T1000 (cell line): ENCODE data around the gene KCTD11.
A peak's percentile ranks its signal among the peaks of the same experiment; 100 is the strongest.

Source experiments
- DNase-seq: peaks from one replicate; lab custom pipeline; 2025; ENCODE audit warnings: mixed read lengths; lab: John Stamatoyannopoulos, UW

KCTD11 gene

DNA sequence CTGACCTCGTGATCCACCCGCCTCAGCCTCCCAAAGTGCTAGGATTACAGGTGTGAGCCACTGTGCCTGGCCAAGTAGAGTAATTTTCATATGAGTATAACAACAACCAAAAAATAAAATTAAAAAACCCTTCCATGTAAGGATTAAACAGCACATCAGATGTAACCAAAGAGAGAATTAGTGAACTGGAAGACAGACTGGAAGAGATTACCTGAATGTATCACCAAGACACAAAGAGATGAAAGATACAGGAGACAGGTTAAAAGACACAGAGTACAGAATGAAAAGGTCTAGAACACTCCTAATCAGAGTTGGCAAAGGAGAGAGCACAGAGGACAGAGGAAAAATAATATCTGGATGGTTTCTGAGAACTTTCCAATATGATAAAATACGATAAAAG, 27.2 kb downstream of the KCTD11 start:
- DNase-seq: no peak

DNA sequence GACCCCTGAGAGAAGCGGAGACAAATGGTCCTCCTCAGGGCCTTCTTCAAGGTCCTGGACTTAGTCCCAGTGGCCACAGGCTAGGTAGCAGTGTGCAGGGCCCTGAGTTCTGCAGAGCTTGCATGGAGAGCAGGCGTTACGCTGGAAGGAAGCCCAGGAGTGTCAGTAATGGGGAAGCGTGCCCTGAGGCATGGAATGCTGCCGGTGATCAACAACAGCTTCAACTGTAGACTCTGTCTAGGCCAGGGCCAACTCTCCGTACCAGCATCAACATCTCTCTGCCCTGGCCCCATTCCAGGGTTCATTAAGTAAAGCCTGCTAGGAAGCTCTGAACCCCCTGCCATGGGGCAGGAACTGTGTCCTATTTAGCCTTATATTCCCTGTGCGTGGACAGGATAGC, 28.4 kb downstream of the KCTD11 start:
- no peak for DNase-seq

DNA sequence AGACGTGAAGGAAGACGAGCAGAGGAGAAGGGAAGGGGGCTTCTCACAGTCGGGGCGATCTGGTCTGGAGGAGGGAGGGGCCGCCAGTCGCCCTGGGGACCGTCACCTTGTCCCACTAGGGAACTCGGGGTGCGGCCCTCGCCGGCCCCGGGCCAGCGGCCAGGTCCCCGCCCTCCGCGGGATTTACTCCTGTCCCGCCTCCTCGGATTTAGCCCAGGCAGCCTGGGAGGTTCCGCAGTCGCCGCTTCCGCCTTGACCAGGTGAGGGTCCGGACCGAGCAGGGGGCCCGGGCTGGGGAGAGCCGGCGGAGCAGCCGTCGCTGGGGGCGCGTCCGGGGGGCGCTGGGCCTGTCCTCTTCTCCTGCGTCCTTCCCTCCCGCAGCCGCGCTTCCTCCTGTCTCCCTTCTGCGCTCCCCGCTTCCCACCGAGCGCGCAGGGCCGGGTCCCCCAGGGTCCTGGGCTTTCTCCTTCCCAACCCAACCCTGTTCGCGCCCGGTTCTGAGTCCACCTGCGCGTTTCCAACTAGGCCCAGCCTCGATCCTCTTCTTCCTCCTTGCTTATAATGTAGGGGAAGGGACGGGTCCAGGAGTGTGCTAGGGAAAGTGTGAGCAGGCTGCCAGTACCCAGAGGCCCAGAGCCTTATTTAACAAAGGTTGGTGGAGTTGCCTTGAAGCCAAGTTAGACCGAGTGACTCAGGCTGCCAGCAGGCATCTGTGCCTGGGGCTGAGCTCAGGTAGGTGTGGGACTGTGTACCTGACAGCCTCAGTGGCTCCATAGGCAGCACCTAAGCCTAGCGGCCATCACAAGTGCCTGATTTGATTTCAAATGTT, 29.1 kb downstream of the KCTD11 start, which contains the start of gene TNK1:
TSS of gene TNK1 (plus strand) at position 235 of the 829 bp plus-strand sequence. CDS start 1,838 bp downstream, outside the sequence.
- DNase-seq: no peak

DNA sequence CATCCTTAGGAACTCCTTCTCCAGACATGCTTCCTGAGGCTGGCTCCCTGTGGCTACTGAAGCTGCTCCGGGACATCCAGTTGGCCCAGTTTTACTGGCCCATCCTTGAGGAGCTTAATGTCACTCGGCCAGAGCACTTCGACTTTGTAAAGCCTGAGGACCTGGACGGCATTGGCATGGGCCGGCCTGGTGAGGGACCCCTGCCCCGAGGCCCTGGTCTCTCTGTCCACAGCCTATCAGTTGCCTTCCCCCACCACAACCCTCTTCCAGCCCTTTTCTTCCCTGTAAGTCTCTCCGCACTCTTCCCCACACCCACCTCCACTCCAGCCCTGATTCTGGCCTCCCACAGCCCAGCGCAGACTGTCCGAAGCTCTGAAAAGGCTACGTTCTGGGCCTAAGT, 30.9 kb downstream of the KCTD11 start:
- DNase-seq: no peak

DNA sequence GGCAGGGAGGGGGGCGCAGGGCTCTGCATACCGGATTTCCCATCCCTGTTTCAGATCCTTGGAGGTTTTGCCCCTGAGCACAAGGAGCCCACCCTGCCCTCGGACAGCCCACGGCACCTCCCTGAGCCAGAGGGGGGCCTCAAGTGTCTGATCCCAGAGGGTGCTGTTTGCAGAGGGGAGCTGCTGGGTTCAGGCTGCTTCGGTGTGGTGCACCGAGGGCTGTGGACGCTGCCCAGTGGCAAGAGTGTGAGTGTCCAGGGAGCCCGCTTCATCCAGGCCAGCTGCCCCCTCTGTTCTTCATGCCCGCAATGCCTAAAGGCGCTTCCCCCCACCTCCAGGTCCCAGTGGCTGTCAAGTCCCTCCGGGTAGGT, 31.4 kb downstream of the KCTD11 start:
- DNase-seq: no peak

DNA sequence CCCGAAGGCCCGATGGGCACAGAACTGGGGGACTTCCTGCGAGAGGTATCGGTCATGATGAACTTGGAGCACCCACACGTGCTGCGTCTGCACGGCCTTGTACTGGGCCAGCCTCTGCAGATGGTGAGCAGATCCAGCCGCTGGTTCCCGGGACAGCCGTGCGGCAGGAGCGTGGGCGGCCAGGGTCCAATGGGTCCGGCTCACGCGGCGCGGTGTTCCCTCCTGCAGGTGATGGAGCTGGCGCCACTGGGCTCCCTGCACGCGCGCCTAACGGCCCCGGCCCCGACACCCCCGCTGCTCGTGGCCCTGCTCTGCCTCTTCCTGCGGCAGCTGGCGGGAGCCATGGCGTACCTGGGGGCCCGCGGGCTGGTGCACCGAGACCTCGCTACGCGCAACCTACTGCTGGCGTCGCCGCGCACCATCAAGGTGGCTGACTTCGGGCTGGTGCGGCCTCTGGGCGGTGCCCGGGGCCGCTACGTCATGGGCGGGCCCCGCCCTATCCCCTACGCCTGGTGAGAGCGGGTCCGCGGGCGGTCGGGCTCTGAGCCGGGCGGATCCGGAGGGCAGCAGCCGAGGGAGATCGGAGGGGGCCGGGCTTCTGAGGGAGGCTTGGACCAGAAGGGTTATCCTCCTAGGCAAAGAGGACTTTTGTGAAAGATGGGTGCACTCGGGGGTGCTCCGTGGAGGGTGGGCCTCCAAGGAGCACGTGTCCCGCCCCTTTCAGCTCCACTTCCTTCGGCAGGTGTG, 32.0 kb downstream of the KCTD11 start:
- DNase-seq: no peak

DNA sequence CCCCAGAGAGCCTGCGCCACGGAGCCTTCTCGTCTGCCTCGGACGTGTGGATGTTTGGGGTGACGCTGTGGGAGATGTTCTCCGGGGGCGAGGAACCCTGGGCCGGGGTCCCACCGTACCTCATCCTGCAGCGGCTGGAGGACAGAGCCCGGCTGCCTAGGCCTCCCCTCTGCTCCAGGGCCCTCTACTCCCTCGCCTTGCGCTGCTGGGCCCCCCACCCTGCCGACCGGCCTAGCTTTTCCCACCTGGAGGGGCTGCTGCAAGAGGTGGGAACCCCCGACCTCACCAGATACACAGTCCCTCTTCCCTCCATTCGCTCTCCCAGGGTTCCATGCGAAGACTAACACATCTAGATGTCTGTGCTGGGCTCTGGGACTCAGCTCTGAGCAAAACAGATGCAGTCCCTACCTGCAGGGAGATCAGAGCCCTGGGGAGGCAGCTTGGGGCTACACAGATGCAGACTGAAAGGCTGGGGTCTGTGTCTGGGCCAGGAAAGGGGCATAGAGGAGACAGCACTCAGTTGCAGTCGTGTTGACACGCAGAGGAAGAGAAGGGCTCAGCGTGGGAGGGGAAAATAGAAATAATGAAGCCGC, 32.6 kb downstream of the KCTD11 start:
- no peak for DNase-seq

DNA sequence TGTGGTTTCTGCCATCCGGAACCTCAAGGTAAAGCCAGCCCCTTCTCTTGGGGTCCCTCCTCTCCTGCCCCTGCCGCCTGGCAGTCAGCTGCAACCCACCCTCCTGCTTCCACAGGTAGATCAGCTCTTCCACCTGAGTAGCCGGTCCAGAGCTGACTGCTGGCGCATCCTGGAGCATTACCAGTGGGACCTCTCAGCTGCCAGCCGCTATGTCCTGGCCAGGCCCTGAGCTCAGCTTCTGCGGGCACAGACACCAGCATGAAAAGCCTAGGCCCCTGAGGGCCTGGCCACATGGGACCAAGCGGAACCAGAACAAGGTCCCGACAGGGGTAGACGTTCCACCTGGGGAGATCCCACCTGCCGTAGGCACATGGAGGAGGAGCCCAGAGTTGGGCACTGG, 36.9 kb downstream of the KCTD11 start:
- no peak for DNase-seq

DNA sequence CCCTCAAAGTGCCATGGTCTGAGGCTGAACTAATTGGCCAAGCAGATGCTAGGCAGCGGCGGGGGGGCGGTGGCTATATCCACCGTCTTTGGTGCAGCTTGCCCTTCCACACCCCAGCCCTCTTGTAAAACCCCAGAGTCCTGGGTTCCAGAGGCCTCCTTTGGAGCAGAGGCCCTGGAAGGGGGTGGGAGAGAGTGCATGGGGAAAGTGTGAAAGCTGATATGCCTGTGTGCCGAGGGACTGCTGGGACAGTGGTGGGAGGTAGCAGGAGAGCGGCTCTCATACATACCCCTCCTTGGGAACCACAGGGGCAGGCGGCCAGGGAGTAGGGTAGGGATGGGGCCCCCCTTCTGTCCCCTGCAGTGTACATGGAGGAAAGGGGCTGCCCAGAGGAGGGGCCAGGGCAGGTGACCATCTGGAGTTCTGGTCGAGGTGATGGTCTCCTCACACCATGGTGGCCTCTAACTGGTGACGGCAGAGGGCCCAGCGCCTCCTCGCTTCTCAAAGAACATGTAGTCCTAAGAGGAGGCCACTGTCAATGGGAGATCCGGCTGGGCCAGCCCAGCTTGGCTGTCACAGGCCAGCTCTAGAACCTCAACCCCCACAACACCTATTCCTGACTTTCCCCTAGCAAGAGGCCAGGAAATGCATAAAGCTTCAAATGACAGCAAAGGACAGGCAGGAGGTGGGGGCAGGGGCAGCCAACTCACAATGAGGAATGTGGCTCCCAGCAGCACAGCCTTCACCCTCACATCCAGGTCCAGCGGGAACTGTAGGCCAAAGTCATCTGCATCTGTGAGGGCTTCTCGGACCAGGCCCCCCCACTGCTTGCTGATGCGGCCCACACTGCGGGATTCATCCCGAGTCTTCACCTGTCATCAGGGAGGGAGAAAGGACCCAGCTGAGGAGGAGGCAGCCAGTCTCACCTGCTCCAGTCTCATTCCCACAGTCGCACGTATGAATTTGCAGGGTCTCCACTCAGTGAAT, 38.3 kb downstream of the KCTD11 start:
- DNase-seq: no peak

DNA sequence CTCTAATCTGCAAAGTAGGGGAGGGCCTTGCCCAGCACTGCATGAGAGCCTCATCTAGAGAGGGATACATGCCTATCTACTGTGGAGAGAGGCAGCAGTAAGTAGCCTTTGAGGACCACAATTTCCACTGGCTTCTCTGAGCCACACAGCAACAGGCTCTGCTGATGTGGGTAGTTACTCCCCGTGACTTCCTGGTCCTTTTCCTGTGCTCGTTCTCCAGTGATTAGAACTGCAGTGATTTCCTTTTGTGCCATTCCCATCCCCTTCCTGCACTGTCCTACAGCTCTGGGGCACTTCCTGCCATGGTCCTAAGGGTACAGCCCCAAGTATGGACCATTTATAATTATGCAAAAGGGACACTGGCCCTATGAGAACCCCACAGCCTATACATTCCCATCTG, 39.3 kb downstream of the KCTD11 start:
- no peak for DNase-seq

DNA sequence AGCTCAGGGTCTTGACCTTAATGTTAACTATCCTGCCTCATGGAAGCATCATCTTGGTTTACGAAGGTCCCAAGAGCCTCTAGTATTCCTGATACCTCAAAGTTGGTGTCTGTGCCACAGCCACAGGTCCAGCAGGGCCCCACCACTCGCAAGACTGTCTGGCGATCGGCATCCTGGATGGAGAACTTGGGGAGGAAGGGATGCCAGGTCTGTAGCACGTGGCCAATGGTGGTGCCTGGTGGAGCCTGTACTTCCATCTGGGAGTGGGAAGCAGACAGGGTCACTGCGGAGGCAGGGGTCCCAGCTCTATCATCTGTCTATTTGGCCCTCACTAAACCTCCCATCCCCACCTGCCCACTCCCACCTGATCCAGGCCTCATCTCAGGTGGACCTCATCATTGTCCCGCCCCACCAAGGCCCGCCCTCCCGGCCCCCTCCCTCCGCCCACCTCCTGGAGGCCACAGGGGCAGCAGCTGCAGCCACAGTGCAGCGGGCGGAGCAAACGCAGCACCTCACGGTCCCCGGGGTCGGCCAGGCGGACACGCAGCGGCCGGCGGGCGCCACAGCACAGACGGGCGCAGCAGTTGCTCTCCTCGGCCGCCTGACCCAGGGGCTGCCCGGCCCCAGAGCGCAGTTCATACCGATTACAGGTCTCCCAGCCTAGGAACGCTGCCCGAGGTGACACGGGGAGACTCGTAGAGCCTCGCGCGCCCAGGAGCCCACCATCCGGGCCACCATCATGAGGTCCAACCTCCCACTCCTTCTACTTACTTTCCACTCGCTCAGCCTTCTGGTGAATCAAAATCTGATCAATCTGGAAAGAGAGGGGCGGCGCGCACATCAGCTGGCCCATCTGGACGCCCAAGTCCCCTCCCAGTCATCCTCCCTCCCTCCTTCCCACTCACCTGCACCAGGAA, 41.0 kb downstream of the KCTD11 start:
- DNase-seq: no peak

DNA sequence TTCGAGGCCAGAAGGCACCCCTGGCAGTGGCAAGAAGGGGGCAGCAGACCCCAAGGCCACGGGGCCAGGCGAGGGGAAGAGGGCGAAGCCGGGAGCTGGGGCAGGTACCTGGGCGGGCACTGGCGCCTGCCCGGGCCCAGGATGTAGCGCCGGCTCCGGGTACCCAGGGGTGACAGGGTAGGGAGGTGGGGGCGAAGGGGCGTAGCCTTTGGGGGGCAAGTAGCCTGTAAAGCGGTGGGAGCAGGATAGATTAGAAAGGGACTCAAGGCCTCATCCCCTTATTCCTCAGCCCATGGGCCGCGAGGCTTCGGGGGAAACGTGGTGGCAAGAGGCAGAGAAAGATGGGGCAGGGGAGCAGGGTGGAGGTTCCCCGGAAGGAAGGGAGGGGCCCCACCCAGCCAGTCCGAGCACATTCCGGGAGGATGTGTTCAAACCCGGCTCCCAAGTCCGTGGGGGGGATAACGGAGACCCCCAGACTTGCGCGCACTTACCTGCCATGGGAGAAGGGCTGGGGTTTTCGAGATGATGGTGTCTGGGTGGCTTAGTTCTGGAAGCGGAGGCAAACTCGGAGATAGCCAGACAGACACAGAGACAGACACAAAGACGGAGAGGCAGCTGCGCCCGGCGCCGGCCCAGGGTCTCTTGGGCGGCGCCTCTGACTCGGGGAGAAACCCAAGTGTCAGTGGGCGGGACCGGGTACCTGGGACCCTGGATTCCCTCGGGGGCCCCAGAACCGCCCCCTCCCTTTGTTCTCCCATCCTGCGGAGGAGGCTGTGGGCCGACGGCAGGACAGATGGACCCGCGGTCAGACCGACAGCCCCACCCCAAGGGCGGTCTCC, 41.9 kb downstream of the KCTD11 start:
- no peak for DNase-seq

DNA sequence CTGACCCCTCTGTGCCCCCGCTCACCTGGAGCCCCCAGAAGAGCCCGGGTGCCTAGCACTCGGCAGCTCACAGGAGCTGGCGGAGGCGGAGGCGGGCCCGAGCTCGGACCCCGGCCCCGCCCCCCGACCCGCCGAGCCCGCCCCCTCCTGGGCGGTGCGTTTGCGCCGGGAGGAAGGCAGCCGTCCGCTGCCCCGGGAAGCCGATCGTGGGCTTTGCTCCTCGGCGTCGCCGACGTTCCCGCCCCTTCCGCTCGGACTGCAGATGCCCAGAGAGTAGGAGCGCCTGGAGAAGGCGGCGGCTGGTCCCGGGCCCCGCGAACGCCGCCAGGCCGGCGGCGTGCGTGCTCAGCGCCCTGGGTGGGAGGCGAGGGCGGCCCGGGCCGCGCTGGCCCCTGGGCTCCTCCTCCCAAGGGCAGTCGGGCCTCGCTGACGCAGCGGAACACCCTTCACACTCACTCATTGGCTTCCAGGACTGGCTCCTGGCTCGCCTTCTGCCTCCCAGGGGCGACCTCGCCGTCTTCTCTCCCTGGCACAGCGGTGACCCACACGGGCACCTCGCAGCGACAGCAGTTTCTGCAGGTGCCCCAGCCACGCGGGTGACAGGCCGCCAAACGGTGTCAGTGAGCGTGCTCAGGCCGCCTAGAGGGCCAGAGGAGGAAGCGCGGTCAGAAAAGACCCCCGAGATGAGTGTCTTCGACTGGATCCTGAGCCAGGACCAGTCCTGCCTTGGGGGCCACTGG, 42.7 kb downstream of the KCTD11 start, which contains the start of gene PLSCR3:
TSS of gene PLSCR3 (minus strand) at position 74 of the 740 bp plus-strand sequence. CDS start 415 bp downstream, outside the sequence.
- peak; percentile 86 for DNase-seq

DNA sequence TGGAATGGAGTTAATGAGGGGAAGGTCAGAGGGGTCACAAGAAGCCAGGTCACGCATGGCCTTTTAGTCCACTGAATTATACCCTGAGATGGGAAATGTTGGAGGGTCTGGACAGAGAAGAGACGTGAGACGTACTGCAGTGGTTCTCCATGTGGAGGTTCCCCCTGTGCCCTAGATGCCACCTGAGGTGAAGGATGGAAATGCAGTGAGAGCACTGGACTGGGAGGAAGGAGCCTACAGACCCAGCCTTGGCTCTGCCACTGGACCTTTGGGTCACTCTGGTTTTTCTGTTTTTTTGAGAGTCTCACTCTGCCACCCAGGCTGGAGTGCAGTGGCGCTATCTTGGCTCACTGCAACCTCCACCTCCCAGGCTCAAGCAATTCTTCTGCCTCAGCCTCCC, 44.2 kb downstream of the KCTD11 start:
- DNase-seq: no peak

DNA sequence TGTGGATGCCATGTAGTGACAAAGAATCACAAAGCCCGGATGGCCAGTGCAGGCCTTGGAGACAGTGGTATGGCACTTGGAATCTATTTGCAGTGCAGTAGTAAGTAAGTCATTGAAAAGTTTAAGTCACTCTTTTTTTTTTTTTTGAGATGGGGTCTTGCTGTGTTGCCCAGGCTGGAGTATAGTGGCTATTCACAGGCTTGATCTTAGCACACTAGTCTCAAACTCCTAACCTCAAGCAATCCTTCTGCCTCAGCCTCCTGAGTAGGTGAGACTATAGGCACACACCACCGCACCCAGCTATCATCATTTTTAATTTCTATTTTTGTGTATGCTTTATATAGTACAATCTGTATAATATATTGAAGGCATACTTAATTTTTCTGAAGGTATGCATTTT, 46.6 kb downstream of the KCTD11 start:
- DNase-seq: no peak

DNA sequence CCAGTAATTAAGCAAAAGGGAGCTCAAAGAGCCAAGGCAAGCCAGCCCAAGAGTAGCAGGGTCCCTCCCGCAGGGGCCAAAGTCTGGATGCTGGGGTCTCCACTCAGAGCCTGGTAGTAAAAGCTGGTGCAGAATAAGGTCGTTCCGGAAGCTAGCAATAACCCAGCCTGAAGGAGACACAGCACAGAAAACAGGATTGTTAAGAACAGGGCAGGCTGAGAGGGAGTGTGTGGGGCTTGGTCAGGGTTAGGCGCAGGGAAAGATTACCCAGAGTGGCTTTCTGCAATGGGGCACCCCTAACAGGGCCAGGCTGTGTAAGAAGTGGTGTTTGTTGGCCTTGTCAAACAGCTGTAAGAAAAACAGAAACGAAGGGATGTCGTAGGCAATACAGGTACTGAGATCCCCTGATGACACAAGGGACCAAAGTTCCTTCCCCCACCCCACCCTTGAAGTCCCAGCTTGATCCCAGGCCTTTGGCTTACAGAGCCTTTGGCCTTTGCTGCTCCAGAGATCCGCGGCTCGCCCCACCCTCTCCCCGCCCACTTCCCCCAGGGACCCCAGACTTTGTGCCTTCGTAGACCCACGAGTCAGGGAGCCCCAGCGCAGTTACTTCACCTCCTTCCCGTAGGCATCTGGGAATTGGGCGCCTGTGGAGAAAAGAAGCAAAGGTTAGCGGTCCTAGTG, 51.2 kb downstream of the KCTD11 start:
- no peak for DNase-seq

DNA sequence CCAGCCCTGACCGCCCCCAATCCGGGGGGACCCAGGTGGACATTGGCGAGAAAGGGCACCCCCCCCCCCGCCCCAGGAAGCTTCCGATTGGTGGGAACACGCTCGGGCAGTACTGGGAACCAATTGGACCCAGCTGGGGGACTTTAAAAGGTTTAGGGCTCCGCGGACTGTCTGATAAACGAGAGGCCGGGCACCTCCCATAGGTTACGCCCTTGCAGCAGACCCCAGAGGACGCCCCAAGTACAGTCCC, 51.7 kb downstream of the KCTD11 start:
- DNase-seq: no peak

DNA sequence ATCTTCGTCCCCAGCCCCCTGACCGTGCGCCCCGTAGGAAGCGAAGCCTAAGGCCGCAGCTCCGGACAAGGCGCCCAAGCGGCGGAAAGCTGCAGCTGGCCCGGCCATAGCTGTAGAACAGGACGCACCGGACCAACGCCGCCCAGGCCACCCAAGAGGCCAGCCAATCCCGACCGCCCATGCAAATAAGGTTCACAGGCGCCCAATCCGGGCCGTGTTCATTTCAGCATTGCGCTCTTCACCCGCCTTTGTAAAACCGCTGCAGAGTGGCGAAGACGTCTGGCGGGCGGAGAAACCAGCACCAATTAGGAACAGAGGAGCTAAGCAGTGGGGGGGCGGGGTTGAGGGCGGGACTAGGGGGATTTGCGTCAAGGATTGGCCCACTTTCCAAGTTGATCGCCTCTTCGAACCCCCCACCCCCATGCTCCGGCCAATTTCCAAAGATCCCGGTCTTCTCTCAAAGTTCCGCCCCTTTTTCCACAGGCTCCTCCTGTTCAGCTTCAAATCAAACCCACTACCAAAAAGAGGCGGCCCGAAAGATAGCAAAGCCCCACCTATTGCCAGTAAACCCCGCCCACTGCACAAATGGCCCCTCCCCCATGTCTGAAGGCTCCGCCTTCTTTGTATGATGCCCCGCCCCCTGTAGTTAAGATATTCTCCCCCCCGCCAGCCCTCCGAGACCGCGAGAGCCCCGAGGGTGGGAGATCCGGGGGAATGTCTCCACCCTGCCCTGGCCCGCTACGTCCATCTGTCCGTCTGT, 52.2 kb downstream of the KCTD11 start, which contains the start of gene TMEM256:
TSS of gene TMEM256 (minus strand) at position 121 of the 760 bp plus-strand sequence. CDS start at position 108, 13 bp downstream.
- peak; percentile 98 for DNase-seq
